ENCODE measurements around the gene TFAP2E. TPM values are rescaled to one million over a fixed set of nuclear protein-coding genes. Genes with fewer than 3 reads are reported as not detected.

TFAP2E gene
- total RNA-seq, 3 donors from 2014 or later: 0.27 to 0.79 (median 0.67) TPM

DNA sequence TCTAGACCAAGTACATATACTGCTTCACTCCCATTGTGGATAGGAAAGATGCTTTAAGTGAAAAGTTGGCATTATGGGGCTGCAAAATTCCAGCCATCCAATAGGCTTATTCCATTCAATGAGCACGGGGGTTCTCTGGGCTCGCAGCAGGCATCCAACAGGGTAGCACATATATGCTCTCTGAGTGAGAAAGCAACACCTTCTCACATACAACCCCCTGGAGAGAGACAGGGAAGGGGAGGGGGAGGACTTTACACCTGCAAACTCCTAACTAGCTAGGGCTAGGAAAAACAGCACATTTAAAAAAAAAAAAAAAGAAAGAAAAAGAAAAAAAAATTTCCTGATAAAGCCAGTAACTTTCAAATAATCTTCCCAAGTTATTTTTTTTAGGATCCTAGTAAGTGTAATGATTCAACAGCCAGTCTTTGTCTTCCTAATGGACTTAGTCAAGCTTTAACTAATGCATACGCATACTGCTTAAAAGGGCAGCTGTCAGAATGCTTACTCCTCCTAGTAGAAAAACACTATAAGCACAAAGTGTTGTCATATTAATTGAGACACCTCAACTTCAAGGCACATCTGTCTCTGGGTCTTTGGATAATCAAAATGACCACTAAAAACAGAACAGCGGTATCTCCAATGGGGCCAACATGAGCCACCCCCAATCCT is 49.5 kb downstream of the TFAP2E start:
- Histone ChIP-seq H3K9me3 (no peaks in the 10 kb centered on the region), H3K4me3 (no peak overlapping the region), H3K36me3 (ENCODE audit: low read depth) (no peaks in the 10 kb centered on the region), H3K4me1 (ENCODE audit: low read depth) (no peaks in the 10 kb centered on the region)
- ATAC-seq: no peak
- DNase-seq: no peak
- intact Hi-C loops (cut with DNase I, micrococcal nuclease): no loop called here
- TF ChIP-seq, protein P1, sequence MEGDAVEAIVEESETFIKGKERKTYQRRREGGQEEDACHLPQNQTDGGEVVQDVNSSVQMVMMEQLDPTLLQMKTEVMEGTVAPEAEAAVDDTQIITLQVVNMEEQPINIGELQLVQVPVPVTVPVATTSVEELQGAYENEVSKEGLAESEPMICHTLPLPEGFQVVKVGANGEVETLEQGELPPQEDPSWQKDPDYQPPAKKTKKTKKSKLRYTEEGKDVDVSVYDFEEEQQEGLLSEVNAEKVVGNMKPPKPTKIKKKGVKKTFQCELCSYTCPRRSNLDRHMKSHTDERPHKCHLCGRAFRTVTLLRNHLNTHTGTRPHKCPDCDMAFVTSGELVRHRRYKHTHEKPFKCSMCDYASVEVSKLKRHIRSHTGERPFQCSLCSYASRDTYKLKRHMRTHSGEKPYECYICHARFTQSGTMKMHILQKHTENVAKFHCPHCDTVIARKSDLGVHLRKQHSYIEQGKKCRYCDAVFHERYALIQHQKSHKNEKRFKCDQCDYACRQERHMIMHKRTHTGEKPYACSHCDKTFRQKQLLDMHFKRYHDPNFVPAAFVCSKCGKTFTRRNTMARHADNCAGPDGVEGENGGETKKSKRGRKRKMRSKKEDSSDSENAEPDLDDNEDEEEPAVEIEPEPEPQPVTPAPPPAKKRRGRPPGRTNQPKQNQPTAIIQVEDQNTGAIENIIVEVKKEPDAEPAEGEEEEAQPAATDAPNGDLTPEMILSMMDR (IDR thresholded peaks at IDR 0.05): no peak

DNA sequence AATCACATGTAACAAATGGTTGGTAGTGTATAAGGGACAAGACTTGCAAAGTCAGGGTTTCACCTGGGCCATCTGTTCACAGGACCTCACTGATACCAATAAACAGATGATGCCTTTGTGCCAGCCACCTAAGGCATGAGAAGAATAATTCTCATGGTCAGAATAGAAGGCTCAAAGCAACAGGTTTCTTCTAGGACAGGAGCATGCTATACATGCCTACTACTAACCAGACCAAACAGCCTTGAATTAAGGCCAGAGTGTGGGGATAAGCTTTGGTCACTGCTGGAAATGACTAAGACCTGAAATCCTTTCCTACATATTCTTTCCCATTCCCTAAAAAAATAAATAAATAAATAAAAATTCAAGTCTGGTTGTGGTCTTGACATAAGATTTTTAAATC is 50.7 kb downstream of the TFAP2E start:
- no peak for DNase-seq
- no peak overlapping the region for H3K4me3 ChIP-seq
- H3K36me3 ChIP-seq (ENCODE audit: low read depth): peaks cover 2% of the 10 kb centered on the region
- TF ChIP-seq, protein P1 (IDR thresholded peaks at IDR 0.05): no peak
- H3K9me3 ChIP-seq: no peaks in the 10 kb centered on the region
- H3K4me1 ChIP-seq (ENCODE audit: low read depth): no peaks in the 10 kb centered on the region
- intact Hi-C loops (cut with DNase I, micrococcal nuclease): no loop called here
- no peak for ATAC-seq

DNA sequence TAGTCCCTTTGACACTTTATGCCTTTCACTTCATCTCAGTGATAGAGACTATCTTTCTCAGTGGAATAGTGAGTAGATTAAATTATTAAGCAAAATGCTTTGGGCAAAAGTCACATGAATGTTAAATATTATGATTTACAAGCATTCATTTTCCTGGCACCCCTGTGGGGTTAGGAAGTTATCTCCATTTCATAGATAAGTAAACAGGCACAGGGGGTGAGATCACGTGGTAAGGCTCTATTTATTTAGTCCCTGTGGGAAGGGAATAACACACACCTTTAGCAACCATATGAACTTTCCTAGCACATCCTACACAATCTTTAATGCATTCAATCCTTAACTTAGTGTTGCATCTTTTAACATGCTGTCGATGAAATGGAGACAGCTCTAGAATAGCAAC is 55.9 kb downstream of the TFAP2E start:
- Histone ChIP-seq H3K36me3 (ENCODE audit: low read depth) (peaks cover 3% of the 10 kb centered on the region), H3K9me3 (no peaks in the 10 kb centered on the region), H3K4me1 (ENCODE audit: low read depth) (no peaks in the 10 kb centered on the region), H3K4me3 (no peak overlapping the region)
- no peak for DNase-seq
- TF ChIP-seq, protein P1 (IDR thresholded peaks at IDR 0.05): no peak
- intact Hi-C loops (cut with DNase I, micrococcal nuclease): no loop called here
- no peak for ATAC-seq

DNA sequence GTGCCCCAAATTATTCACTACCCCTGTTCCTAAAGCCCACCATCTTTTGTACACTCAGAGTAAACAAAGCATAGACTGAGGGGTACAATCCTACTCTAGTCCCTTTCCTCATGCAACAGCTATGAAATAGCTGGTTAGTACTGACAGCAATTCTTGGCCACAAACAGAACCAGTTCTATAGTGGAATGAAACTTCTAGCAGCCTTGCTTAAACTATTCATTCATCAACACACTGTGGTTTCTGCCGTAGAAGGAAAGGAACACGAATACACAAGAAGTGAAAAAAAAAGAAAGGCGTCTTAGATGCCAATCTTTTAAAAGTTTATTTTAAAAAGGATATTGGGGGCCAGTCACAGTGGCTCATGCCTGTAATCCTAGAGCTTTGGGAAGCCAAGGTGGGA is 58.3 kb downstream of the TFAP2E start:
- DNase-seq (no peak), ATAC-seq (no peak)
- no peak overlapping the region for H3K4me3 ChIP-seq
- TF ChIP-seq, protein P1 (IDR thresholded peaks at IDR 0.05): no peak
- H3K36me3 ChIP-seq (ENCODE audit: low read depth): peaks cover 3% of the 10 kb centered on the region
- H3K9me3 ChIP-seq: no peaks in the 10 kb centered on the region
- intact Hi-C loops (cut with DNase I, micrococcal nuclease): no loop called here
- no peaks in the 10 kb centered on the region for H3K4me1 ChIP-seq (ENCODE audit: low read depth)

DNA sequence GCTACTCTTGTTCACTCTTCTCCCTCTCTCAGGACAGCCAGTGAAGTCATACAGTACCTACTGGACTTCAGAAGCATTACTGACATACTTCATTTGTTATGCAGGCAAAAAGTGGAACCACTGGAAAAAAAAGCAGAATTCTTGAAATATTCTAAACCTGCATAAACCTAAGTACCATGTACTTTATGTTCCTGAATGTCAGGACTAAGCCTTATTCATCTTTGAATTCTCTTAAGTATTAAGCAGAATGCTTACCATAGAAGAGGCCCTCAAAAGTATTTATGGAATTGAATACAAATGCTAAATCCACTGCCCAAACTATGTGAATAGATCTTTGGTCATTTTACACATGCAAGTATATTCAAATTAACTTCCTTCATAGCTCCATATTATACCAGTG is 60.4 kb downstream of the TFAP2E start:
- ATAC-seq: no peak
- no peaks in the 10 kb centered on the region for H3K9me3 ChIP-seq
- DNase-seq: no peak
- TF ChIP-seq, protein P1 (IDR thresholded peaks at IDR 0.05): no peak
- intact Hi-C loops (cut with DNase I, micrococcal nuclease): no loop called here
- no peak overlapping the region for H3K4me3 ChIP-seq
- peaks cover 3% of the 10 kb centered on the region for H3K36me3 ChIP-seq (ENCODE audit: low read depth)
- peaks cover 14% of the 10 kb centered on the region for H3K4me1 ChIP-seq (ENCODE audit: low read depth)

DNA sequence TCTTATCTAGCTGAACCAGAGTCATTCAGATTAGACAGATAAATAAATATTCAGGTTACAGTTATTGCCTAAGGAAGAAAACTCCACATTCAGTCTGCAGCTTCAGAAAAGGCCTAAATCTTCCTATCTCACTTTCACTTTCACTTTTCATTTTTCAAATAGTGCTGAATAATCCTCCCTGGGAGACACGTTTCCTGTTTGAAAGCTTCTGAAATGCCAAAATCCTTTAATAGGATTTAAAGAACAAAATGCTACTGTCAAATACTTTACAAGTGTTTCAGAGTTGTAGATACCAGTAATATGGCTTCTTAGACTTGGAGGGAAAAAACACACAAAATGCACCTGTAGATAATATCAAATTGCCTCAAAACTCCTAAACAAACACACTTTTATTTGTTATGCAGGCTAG is 64.3 kb downstream of the TFAP2E start:
- peak; percentile 18 for ATAC-seq

More for the DNA sequence above, 64.3 kb downstream of the TFAP2E start:
- DNase-seq: no peak
- TF ChIP-seq, protein P1 (IDR thresholded peaks at IDR 0.05): no peak
- peaks cover 29% of the 10 kb centered on the region for H3K4me1 ChIP-seq (ENCODE audit: low read depth)
- no peaks in the 10 kb centered on the region for H3K36me3 ChIP-seq (ENCODE audit: low read depth)
- no peaks in the 10 kb centered on the region for H3K9me3 ChIP-seq
- intact Hi-C loops (cut with DNase I, micrococcal nuclease): no loop called here
- no peak overlapping the region for H3K4me3 ChIP-seq

Data from mucosa of descending colon (tissue), 3 donors.